Fibroblast of mammary gland (primary cell): Measurements from ENCODE around the gene ERI2.

Source experiments
- DNase-seq: peaks from one replicate; pipeline ENCODE4 v3.0.0-alpha.2; 2010; ENCODE audit warnings: low read depth
- H3K4me3 ChIP-seq: 2 replicates; pipeline ENCODE4 v1.5.1; 2011; ENCODE audit warnings: low read depth, mild to moderate bottlenecking, low read length, moderate library complexity; ENCODE audit not compliant: control insufficient read depth
- CTCF ChIP-seq: conservative IDR thresholded peaks from 2 replicates; pipeline ENCODE4 v1.5.1; 2011; ENCODE audit warnings: low read depth, low read length, inconsistent platforms; ENCODE audit not compliant: control insufficient read depth, insufficient read depth

The ERI2 gene

GRCh38 chr16:20791923-20792612 is 14.2 kb downstream of the ERI2 start:
- no peak for DNase-seq
- H3K4me3 ChIP-seq = no peak overlapping the region
- TF ChIP-seq CTCF = no peak

GRCh38 chr16:20789130-20789529 is 17.1 kb downstream of the ERI2 start:
- no peak overlapping the region for H3K4me3 ChIP-seq
- DNase-seq = no peak
- TF ChIP-seq CTCF = no peak

GRCh38 chr16:20784204-20784603 is 22.1 kb downstream of the ERI2 start:
- no peak for TF ChIP-seq CTCF
- H3K4me3 ChIP-seq = no peak overlapping the region
- DNase-seq = no peak

- H3K4me3 ChIP-seq = no peak overlapping the region
- DNase-seq = no peak
- no peak for TF ChIP-seq CTCF
Measured at GRCh38 chr16:20782470-20782869, 23.8 kb downstream of the ERI2 start.

- DNase-seq = no peak
- no peak for TF ChIP-seq CTCF
- no peak overlapping the region for H3K4me3 ChIP-seq
Measured at GRCh38 chr16:20781697-20782096, 24.6 kb downstream of the ERI2 start.

GRCh38 chr16:20774703-20775362 is 31.4 kb downstream of the ERI2 start:
- DNase-seq = peak; percentile 60
- peak; percentile 78 for TF ChIP-seq CTCF

More at GRCh38 chr16:20774703-20775362, 31.4 kb downstream of the ERI2 start:
- no peak overlapping the region for H3K4me3 ChIP-seq
